Astrocyte (in vitro differentiated cells and primary cell): Measurements from ENCODE around the gene POLR3F. TPM values are rescaled to one million over a fixed set of nuclear protein-coding genes. Genes with fewer than 3 reads are reported as not detected.
"Not testable (repeated sequence)": the region's sequence is repeated elsewhere in the genome, so short reads cannot be mapped to it uniquely, and the experiment has no call there.

Experiments
- DNase-seq: peaks from one replicate; pipeline ENCODE4 v3.0.0-alpha.2; 2010; ENCODE audit warnings: low read depth
- FAIRE-seq: peaks from 2 replicates; lab custom pipeline; 2011; peaks lifted over from hg19 to GRCh38; lab: Jason Lieb, UNC
- H2AFZ ChIP-seq: 2 replicates; pipeline ENCODE4 v1.6.0; 2012; ENCODE audit warnings: low read depth, low read length, inconsistent platforms
- H3K27ac ChIP-seq: 2 replicates; pipeline ENCODE4 v1.5.1; 2011; ENCODE audit warnings: low read depth, low read length, inconsistent platforms
- H3K27me3 ChIP-seq: 2 replicates; pipeline ENCODE4 v1.6.0; 2011; ENCODE audit warnings: low read length, inconsistent platforms; ENCODE audit not compliant: insufficient read depth
- H3K36me3 ChIP-seq: 2 replicates; pipeline ENCODE4 v1.5.1; 2011; ENCODE audit warnings: low read length, inconsistent platforms; ENCODE audit not compliant: insufficient read depth
- H3K4me1 ChIP-seq: 2 replicates; pipeline ENCODE4 v1.5.1; 2011; ENCODE audit warnings: low read length, inconsistent platforms; ENCODE audit not compliant: insufficient read depth
- H3K4me2 ChIP-seq: 2 replicates; pipeline ENCODE4 v1.6.0; 2012; ENCODE audit warnings: low read length, inconsistent platforms
- H3K4me3 ChIP-seq: 2 replicates; pipeline ENCODE4 v1.5.1; 2011; ENCODE audit warnings: low read depth, mild to moderate bottlenecking, low read length, inconsistent platforms; ENCODE audit not compliant: insufficient read depth
- H3K79me2 ChIP-seq: 2 replicates; pipeline ENCODE4 v1.6.0; 2012; ENCODE audit warnings: mild to moderate bottlenecking, low read length, inconsistent platforms; ENCODE audit not compliant: insufficient read depth
- H3K9ac ChIP-seq: 2 replicates; pipeline ENCODE4 v1.6.0; 2012; ENCODE audit warnings: mild to moderate bottlenecking, low read length, inconsistent platforms
- H3K9me3 ChIP-seq: 2 replicates; pipeline ENCODE4 v1.5.1; 2012; ENCODE audit warnings: low read depth, mild to moderate bottlenecking, low read length, inconsistent platforms; ENCODE audit not compliant: insufficient read depth
- H4K20me1 ChIP-seq: 2 replicates; pipeline ENCODE4 v1.6.0; 2012; ENCODE audit warnings: low read length, inconsistent platforms; ENCODE audit not compliant: insufficient read depth
- H3K27ac Mint-ChIP-seq: one replicate; pipeline ENCODE4 v1.8.0; 2021; ENCODE audit warnings: mild to moderate bottlenecking, mixed read lengths; ENCODE audit not compliant: unreplicated experiment
- H3K27me3 Mint-ChIP-seq: one replicate; pipeline ENCODE4 v1.8.0; 2021; ENCODE audit warnings: low read depth, mixed read lengths; ENCODE audit not compliant: unreplicated experiment
- H3K36me3 Mint-ChIP-seq: one replicate; pipeline ENCODE4 v1.8.0; 2021; ENCODE audit warnings: low read depth, mixed read lengths; ENCODE audit not compliant: unreplicated experiment
- H3K4me1 Mint-ChIP-seq: one replicate; pipeline ENCODE4 v1.8.0; 2021; ENCODE audit warnings: low read depth, mixed read lengths; ENCODE audit not compliant: unreplicated experiment
- H3K4me3 Mint-ChIP-seq: one replicate; pipeline ENCODE4 v1.8.0; 2021; ENCODE audit warnings: mild to moderate bottlenecking, moderate library complexity, mixed read lengths; ENCODE audit not compliant: unreplicated experiment
- H3K9me3 Mint-ChIP-seq: one replicate; pipeline ENCODE4 v1.8.0; 2021; ENCODE audit warnings: mild to moderate bottlenecking, mixed read lengths; ENCODE audit not compliant: unreplicated experiment
- CTCF ChIP-seq: IDR thresholded peaks from 2 replicates; pipeline ENCODE4 v1.5.1; 2011; ENCODE audit warnings: low read depth, mild to moderate bottlenecking, inconsistent platforms, low read length, moderate library complexity; ENCODE audit not compliant: insufficient read depth
- EZH2 ChIP-seq: IDR thresholded peaks from 2 replicates; pipeline ENCODE4 v1.6.1; 2012; ENCODE audit warnings: mild to moderate bottlenecking, low read length, inconsistent platforms; ENCODE audit not compliant: insufficient read depth
- total RNA-seq: library from RNA; stranded (reverse); gene quantifications from 2 replicates; pipeline ENCODE4 v1.2.1, GENCODE V29; 2021

POLR3F gene
- total RNA-seq, 1 donor from 2014 or later = 12.8 TPM

- TF ChIP-seq EZH2 = no peak
- no peak for TF ChIP-seq CTCF
- Mint-ChIP-seq H3K27ac (no peak overlapping the region), H3K4me1 (peaks cover 9% of the 10 kb centered on the region), H3K9me3 (no peaks in the 10 kb centered on the region), H3K4me3 (no peak overlapping the region), H3K36me3 (peaks cover 6% of the 10 kb centered on the region), H3K27me3 (no peaks in the 10 kb centered on the region)
- DNase-seq (no peak), FAIRE-seq (no peak)
- peaks cover 3% of the 10 kb centered on the region for H3K4me1 ChIP-seq
- no peak overlapping the region for H3K27ac ChIP-seq
- H3K27me3 ChIP-seq = no peaks in the 10 kb centered on the region
- H3K9me3 ChIP-seq = no peaks in the 10 kb centered on the region
- peaks cover 8% of the 10 kb centered on the region for H4K20me1 ChIP-seq
- peaks cover 38% of the 10 kb centered on the region for H3K36me3 ChIP-seq
- peaks cover 38% of the 10 kb centered on the region for H3K79me2 ChIP-seq
- no peak overlapping the region for H3K9ac ChIP-seq
- H2AFZ ChIP-seq = no peak overlapping the region
- H3K4me2 ChIP-seq = no peak overlapping the region
- H3K4me3 ChIP-seq = no peak overlapping the region
These were observed 46.0 kb downstream of the POLR3F start for GRCh38 chr20:18513208-18513607.

- no peak for DNase-seq
- TF ChIP-seq EZH2 = no peak
- no peak for TF ChIP-seq CTCF
- Histone ChIP-seq H3K27me3 (no peaks in the 10 kb centered on the region), H3K4me1 (no peaks in the 10 kb centered on the region), H3K9ac (no peak overlapping the region), H4K20me1 (peaks cover 8% of the 10 kb centered on the region), H3K4me3 (no peak overlapping the region), H3K27ac (no peak overlapping the region), H3K36me3 (peaks cover 38% of the 10 kb centered on the region), H3K4me2 (no peak overlapping the region), H3K79me2 (peaks cover 35% of the 10 kb centered on the region), H2AFZ (no peak overlapping the region), H3K9me3 (no peaks in the 10 kb centered on the region)
- peaks cover 6% of the 10 kb centered on the region for H3K36me3 Mint-ChIP-seq
- no peaks in the 10 kb centered on the region for H3K9me3 Mint-ChIP-seq
- no peak overlapping the region for H3K27ac Mint-ChIP-seq
- no peak overlapping the region for H3K4me3 Mint-ChIP-seq
- no peak for FAIRE-seq
- peaks cover 3% of the 10 kb centered on the region for H3K4me1 Mint-ChIP-seq
- H3K27me3 Mint-ChIP-seq = no peaks in the 10 kb centered on the region
These were observed 46.9 kb downstream of the POLR3F start for GRCh38 chr20:18514127-18514526.

GRCh38 chr20:18515973-18516372, 48.8 kb downstream of the POLR3F start:
- Histone ChIP-seq H3K79me2 (peaks cover 20% of the 10 kb centered on the region), H3K36me3 (peaks cover 26% of the 10 kb centered on the region)
- H3K27ac Mint-ChIP-seq = no peak overlapping the region

DNA sequence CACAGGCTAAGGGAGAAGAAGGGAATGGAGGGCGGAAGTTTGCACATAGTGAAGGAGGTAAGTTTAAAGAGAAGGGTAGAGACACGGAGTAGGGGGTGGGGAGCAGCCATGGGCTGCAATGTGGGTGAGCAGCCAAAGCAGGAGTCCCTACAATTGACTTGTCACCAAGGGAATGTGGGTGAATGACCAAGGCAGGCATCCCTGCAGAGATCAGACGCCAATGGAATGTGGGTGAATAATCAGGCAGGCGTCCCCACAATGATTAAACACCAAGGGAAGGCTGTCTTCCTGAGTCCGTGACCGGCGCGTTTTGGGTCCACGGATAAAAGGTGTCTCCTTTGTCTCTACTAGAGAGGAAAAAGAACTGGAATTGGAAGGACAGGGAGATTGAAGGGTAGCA, 54.9 kb downstream of the POLR3F start:
- peak; percentile 31 for DNase-seq
- H3K4me3 Mint-ChIP-seq, H3K4me1 Mint-ChIP-seq, H2AFZ ChIP-seq, H3K9me3 ChIP-seq, H3K4me3 ChIP-seq, H3K27me3 Mint-ChIP-seq, H3K9me3 Mint-ChIP-seq, H3K27me3 ChIP-seq, FAIRE-seq, H4K20me1 ChIP-seq, H3K27ac Mint-ChIP-seq: not testable (repeated sequence)
- Histone ChIP-seq H3K4me1 (peaks cover 11% of the 10 kb centered on the region), H3K4me2 (peak overlapping the region; percentile 75), H3K36me3 (peaks cover 22% of the 10 kb centered on the region), H3K9ac (peak overlapping the region; percentile 37), H3K27ac (peak overlapping the region; percentile 42), H3K79me2 (peaks cover 11% of the 10 kb centered on the region)
- H3K36me3 Mint-ChIP-seq = peaks cover 11% of the 10 kb centered on the region

More at GRCh38 chr20:18515973-18516372, 48.8 kb downstream of the POLR3F start:
- H3K9me3 ChIP-seq = no peaks in the 10 kb centered on the region
- H3K36me3 Mint-ChIP-seq = peaks cover 6% of the 10 kb centered on the region
- TF ChIP-seq CTCF (no peak), EZH2 (no peak)
- no peak overlapping the region for H3K4me3 ChIP-seq
- no peaks in the 10 kb centered on the region for H3K27me3 ChIP-seq
- H3K4me1 Mint-ChIP-seq = peaks cover 2% of the 10 kb centered on the region
- no peak overlapping the region for H3K27ac ChIP-seq
- H3K4me2 ChIP-seq = no peak overlapping the region
- no peaks in the 10 kb centered on the region for H3K27me3 Mint-ChIP-seq
- H3K4me3 Mint-ChIP-seq = no peak overlapping the region
- no peaks in the 10 kb centered on the region for H3K9me3 Mint-ChIP-seq
- H2AFZ ChIP-seq = no peak overlapping the region
- FAIRE-seq (no peak), DNase-seq (no peak)
- H4K20me1 ChIP-seq = peaks cover 8% of the 10 kb centered on the region
- H3K9ac ChIP-seq = no peak overlapping the region
- no peaks in the 10 kb centered on the region for H3K4me1 ChIP-seq
